SK-MEL-5 (cell line): Measurements from ENCODE around the gene CGGBP1. TPM values are rescaled to one million over a fixed set of nuclear protein-coding genes. Genes with fewer than 3 reads are reported as not detected.

Source experiments
- DNase-seq: peaks from one replicate; pipeline ENCODE4 v3.0.0-alpha.2; 2016; ENCODE audit warnings: low read depth, low spot score
- in situ Hi-C: cut with HindIII; loops from 2 replicates; pipeline ENCODE4 v1.10.0; 2016; ENCODE audit warnings: low sequenced_read_pairs, high pct_unique_total_duplicates, low pct_unique_long_range_greater_than_20kb
- total RNA-seq: library from RNA; depleted of rRNA; stranded (reverse); fragments of >200 nt; shearing (Covaris generic); gene quantifications from 2 replicates; pipeline ENCODE4 v1.2.3, GENCODE V29; 2014; rRNA removed

The CGGBP1 gene
- total RNA-seq, 1 experiment from 2014 or later: 80.0 TPM

DNA sequence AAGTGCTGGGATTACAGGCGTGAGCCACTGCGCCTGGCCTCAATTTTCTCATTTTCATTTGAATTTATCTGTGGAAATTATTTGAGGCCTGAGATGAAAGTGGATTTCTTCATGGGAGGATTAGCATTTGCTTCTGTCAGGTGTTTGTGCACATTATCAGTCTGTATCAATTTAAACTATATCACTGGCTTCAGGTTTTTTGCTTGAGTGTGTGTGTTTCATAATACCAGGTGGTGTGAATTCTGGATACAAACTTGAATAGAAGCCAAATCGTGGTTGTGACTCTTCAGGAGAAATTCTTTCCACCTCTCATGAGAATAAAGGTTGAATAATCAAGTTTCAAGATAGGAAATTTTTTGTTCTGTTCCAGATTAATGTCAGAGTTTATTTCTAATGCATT, 56.4 kb downstream of the CGGBP1 start:
- DNase-seq: no peak
- in situ Hi-C loops: no loop called here

Other genes starting within 250 kb of the CGGBP1 start
- gene ZNF654, start 250 bp upstream of the CGGBP1 start, total RNA-seq: 20.0 and 21.9 TPM in 2 replicates
- gene C3orf38, start 91.0 kb upstream of the CGGBP1 start, total RNA-seq: 23.9 and 24.4 TPM in 2 replicates